RKO (cell line): Measurements from ENCODE around the gene TWIST2.
A peak's percentile ranks its signal among the peaks of the same experiment; 100 is the strongest.

Source experiments
- DNase-seq: peaks from one replicate; pipeline ENCODE4 v3.0.0-alpha.2; 2016; ENCODE audit warnings: low spot score

Gene TWIST2

GRCh38 chr2:238847841-238848690 lies at the start of gene TWIST2:
Gene TWIST2 (plus strand): TSS chr2:238848085. CDS start chr2:238848216, 131 bp downstream.
- DNase-seq: no peak

GRCh38 chr2:238801791-238802190 lies 46.1 kb upstream of the TWIST2 start:
- DNase-seq: no peak

GRCh38 chr2:238802957-238803356 lies 44.9 kb upstream of the TWIST2 start:
- DNase-seq: no peak

GRCh38 chr2:238803996-238804870 lies 43.7 kb upstream of the TWIST2 start:
- no peak for DNase-seq

GRCh38 chr2:238808761-238809160 lies 39.1 kb upstream of the TWIST2 start:
- no peak for DNase-seq

GRCh38 chr2:238810321-238810720 lies 37.6 kb upstream of the TWIST2 start:
- DNase-seq: no peak

GRCh38 chr2:238811293-238811692 lies 36.6 kb upstream of the TWIST2 start:
- no peak for DNase-seq

- no peak for DNase-seq
Measured at GRCh38 chr2:238811759-238812158, 36.1 kb upstream of the TWIST2 start.

- DNase-seq: no peak
Measured at GRCh38 chr2:238813109-238813508, 34.8 kb upstream of the TWIST2 start.

- no peak for DNase-seq
Measured at GRCh38 chr2:238814815-238815214, 33.1 kb upstream of the TWIST2 start.

GRCh38 chr2:238816291-238816690 lies 31.6 kb upstream of the TWIST2 start:
- DNase-seq: no peak

- DNase-seq: no peak
Measured at GRCh38 chr2:238817382-238817781, 30.5 kb upstream of the TWIST2 start.

- DNase-seq: no peak
Measured at GRCh38 chr2:238817891-238818290, 30.0 kb upstream of the TWIST2 start.

GRCh38 chr2:238818561-238818960 lies 29.3 kb upstream of the TWIST2 start:
- peak; percentile 19 for DNase-seq

GRCh38 chr2:238820197-238820596 lies 27.7 kb upstream of the TWIST2 start:
- DNase-seq: no peak

- DNase-seq: peak; percentile 38
Measured at GRCh38 chr2:238820916-238821315, 27.0 kb upstream of the TWIST2 start.

- DNase-seq: peak; percentile 32
Measured at GRCh38 chr2:238821391-238821790, 26.5 kb upstream of the TWIST2 start.

- DNase-seq: no peak
Measured at GRCh38 chr2:238821944-238822670, 25.8 kb upstream of the TWIST2 start.

GRCh38 chr2:238822955-238823354 lies 24.9 kb upstream of the TWIST2 start:
- DNase-seq: no peak

GRCh38 chr2:238831177-238831576 lies 16.7 kb upstream of the TWIST2 start:
- no peak for DNase-seq

- no peak for DNase-seq
Measured at GRCh38 chr2:238834982-238835381, 12.9 kb upstream of the TWIST2 start.

- DNase-seq: no peak
Measured at GRCh38 chr2:238835726-238836301, 12.1 kb upstream of the TWIST2 start.
